ENCODE results near the gene RASD1. TPM values are rescaled to one million over a fixed set of nuclear protein-coding genes. Genes with fewer than 3 reads are reported as not detected.

RASD1 gene
- total RNA-seq, 1 experiment from 2014 or later: 5.7 TPM

GRCh38 chr17:17514993-17515933 is 19.1 kb upstream of the RASD1 start:
- Histone ChIP-seq H3K27ac (ENCODE audit: insufficient read length, low read depth, low read length) (no peak overlapping the region), H2BK20ac (ENCODE audit: low read depth, low read length, poor library complexity, severe bottlenecking) (no peak overlapping the region), H3K4me1 (ENCODE audit: insufficient read depth, low read length) (peaks cover 4% of the 10 kb centered on the region; the same call in 1 of the 2 replicates), H3K56ac (ENCODE audit: insufficient read length, low read depth, low read length) (no peak overlapping the region), H2BK12ac (ENCODE audit: insufficient read length, low read depth, low read length) (no peak overlapping the region), H4K5ac (ENCODE audit: insufficient read length, low read depth, low read length) (no peak overlapping the region), H3K4ac (ENCODE audit: low read depth, low read length) (no peak overlapping the region), H4K20me1 (ENCODE audit: control insufficient read depth, insufficient read depth, insufficient read length) (no peaks in the 10 kb centered on the region), H3K9ac (ENCODE audit: extremely low read depth, insufficient read length, low read length) (no peak overlapping the region), H4K91ac (ENCODE audit: insufficient read length, low read depth, low read length) (no peak overlapping the region), H2BK15ac (ENCODE audit: low read depth, low read length) (no peak overlapping the region), H3K23me2 (ENCODE audit: insufficient read length, low read depth, low read length, poor library complexity, severe bottlenecking) (no peaks in the 10 kb centered on the region), H3T11ph (ENCODE audit: low read length) (no peak overlapping the region), H3K23ac (ENCODE audit: insufficient read length, low read depth, low read length) (no peak overlapping the region), H3K14ac (ENCODE audit: insufficient read depth, low read length) (no peak overlapping the region), H2BK120ac (ENCODE audit: low read depth, low read length, poor library complexity, severe bottlenecking) (no peak overlapping the region), H4K8ac (replicated peaks; ENCODE audit: insufficient read length, low read depth, low read length) (no peak overlapping the region), H3K4me2 (ENCODE audit: insufficient read depth, insufficient read length, low read length) (no peak overlapping the region), H2AK5ac (ENCODE audit: insufficient read length, low read length) (no peak overlapping the region), H3K27me3 (ENCODE audit: insufficient read depth, low read length) (no peaks in the 10 kb centered on the region), H3K79me2 (ENCODE audit: insufficient read depth, low read length) (no peaks in the 10 kb centered on the region), H3K9me3 (ENCODE audit: control insufficient read depth, low read depth, low read length) (no peaks in the 10 kb centered on the region), H2BK5ac (ENCODE audit: insufficient read length, low read length) (no peak overlapping the region), H3K18ac (ENCODE audit: insufficient read length, low read depth, low read length) (no peak overlapping the region), H2AFZ (ENCODE audit: low read length) (no peak overlapping the region), H3K79me1 (ENCODE audit: insufficient read depth, low read depth, low read length, poor library complexity, severe bottlenecking) (no peaks in the 10 kb centered on the region)
- Mint-ChIP-seq H3K4me3 (peak overlapping the region in 1 of 2 experiments; percentile 42; a peak in 2 of 5 replicates), H3K27ac (peak overlapping the region; percentile 44 to 76 (median 72); a peak in 5 of 7 replicates), H3K27me3 (ENCODE audit: low read depth) (no peaks in the 10 kb centered on the region), H3K36me3 (ENCODE audit: insufficient read depth in 1 of 3, low read depth in 3 of 3) (no peaks in the 10 kb centered on the region; a peak in 2 of 7 replicates), H3K4me1 (peaks cover 26 to 27% of the 10 kb centered on the region in 2 experiments), H3K9me3 (no peaks in the 10 kb centered on the region)
- TF ChIP-seq CTCF (conservative IDR thresholded peaks at IDR 0.05): no peak
- DNase-seq: peak; percentile 87
- WGBS (ENCODE audit: extremely low coverage, insufficient read length, low lambda C conversion rate): no CpG with 5 or more reads among the region's 21 CpGs
